ENCODE results near the gene FIG4.
"Not testable (repeated sequence)": the region's sequence is repeated elsewhere in the genome, so short reads cannot be mapped to it uniquely, and the experiment has no call there.

Gene FIG4

DNA sequence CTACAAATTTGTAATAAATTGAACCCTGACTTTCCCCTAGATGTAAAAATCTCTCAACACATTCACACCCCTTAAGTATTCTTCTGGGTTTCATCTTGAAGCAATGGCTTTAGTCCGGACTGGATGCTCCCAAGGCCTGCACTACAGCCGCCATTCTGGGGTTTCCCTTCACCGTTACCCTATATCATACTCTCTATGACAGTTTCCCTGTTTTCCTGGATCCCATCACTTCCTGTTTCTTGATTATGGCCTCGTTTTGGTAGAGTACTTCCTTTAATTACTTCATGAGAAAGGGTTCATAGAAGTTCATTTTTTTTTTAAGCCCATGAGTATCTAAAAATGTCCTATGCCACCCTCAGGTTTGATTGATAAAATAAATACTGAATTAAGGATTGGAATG lies 11.7 kb downstream of the FIG4 start:
- DNase-seq (ENCODE audit: low spot score): no peak

DNA sequence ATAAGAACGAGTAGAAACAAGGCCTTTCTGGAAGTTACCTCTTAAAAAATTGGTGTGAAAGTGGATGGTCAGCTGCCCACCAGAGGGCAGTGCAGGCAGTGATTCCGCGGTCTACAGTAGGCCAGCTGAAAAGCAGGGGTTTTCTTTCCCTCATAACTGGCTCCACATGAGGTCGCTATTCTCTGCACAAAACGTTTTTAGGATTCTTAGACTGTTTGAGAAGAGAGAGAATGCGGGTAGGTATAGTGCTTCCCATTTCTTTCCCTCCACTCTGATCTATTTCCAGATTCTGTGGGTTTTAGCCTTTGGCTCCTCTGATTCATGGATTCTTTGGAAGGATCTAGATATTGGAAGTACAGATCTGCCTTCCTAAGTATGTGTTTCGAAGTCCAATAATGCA lies 14.2 kb downstream of the FIG4 start:
- peak; percentile 86 for DNase-seq (ENCODE audit: low spot score)

DNA sequence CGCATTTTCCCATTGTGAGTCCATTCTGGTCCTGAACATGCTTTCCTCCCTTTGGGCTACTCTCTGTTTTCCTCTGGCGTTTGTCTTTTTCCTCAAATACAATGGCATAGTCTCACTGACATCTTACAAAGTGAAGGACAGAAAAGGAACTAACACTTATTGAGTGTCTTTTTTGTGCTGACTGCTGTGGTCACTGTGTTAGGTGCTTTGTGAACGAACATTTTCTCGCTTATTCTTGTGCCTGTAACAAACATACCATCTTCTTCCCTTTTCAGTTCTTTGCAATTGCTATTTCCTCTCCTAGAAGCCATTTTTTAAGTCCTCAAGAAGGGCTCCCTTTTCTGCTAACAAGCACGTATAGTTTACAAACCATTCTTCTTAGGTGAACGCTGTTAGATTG lies 15.4 kb downstream of the FIG4 start:
- no peak for DNase-seq (ENCODE audit: low spot score)

DNA sequence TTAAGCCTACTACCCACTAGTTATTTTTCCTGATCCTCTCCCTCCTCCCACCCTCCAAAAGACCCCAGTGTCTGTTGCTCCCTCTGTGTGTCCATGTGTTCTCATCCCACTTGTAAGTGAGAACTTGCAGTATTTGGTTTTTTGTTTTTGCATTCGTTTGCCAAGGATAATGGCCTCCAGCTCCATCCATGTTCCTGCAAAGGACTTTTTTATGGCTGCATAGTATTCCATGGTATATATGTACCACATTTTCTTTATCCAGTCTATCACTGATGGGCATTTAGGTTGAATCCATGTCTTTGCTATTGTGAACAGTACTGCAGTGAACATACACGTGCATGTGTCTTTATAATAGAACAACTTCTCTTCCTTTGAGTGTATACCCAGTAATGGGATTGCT lies 17.0 kb downstream of the FIG4 start:
- DNase-seq (ENCODE audit: low spot score): not testable (repeated sequence)

DNA sequence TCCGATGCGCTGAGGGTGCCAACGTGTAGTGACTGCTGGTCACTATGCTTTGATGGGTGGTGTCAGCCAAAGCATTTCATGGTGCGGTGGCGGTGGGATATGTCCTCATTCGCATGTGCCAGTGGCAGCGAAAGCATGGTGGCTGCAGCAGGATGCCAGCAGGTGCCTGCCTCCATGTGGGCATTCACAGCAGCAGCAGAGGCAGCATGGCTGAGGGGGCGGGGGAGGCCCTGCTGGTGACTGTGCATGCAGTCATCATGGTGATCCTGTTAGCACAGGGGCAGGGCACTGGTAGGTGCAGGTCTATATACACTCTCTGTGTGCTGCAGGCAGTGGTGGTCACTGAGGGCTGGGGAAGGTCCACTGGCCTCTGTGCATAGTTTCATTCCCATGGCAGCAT lies 22.0 kb downstream of the FIG4 start:
- DNase-seq (ENCODE audit: low spot score): peak; percentile 39

DNA sequence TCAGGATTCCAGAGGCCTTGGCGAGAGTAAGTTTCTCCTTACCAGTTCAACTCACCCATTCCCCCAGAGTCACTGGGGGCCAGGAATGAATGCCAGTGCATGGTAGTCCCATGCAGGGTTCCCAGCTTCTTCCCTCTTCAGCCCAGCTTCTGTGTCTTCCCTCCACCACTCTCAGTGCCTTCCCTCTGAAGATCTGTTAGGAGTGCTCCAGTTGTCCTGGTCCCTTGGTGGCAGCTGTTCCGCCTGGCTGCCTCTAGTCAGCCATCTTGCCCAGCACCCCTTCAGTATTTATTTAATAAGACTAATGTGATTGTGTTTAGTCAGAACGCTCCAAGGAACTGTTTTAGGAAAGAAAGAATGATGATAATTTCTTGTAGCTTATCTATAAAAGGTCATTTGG lies 23.1 kb downstream of the FIG4 start:
- no peak for DNase-seq (ENCODE audit: low spot score)

DNA sequence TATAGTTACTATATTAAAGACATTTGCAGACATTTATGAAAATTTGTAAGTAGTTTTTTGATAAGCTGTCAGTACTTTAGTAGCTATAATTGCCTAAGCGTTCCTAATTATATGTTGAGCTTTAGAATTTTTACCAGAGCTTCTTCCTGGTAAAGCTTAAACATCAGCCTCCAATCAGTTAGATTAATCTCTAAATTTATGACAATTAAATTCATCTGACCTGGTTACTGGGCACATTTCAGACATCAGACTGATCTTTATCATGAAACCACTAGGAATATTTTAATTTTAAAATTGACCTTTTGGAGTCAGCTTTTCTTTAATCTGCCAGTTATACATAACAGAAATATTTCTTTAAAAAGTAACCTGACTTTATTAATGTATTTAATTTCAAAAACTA lies 23.5 kb downstream of the FIG4 start:
- DNase-seq (ENCODE audit: low spot score): no peak

DNA sequence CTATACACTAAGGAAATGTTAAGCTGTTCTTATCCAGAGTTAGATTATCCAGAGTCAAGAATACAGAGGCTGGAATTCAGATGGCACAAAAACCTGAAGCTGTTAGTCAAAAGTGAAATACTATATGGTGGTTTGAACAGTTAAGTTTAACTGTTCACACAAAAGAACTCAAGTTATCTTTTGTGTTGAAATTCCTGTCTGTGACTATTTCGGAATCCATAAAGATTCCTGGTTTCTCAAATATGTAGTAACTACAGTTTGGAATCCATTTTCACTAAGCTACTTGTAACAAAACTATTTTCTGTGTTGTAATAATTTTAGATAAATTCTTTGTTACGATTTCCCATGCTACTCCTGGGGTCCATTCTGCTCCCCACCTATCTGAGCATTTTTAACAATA lies 24.5 kb downstream of the FIG4 start:
- DNase-seq (ENCODE audit: low spot score): no peak

DNA sequence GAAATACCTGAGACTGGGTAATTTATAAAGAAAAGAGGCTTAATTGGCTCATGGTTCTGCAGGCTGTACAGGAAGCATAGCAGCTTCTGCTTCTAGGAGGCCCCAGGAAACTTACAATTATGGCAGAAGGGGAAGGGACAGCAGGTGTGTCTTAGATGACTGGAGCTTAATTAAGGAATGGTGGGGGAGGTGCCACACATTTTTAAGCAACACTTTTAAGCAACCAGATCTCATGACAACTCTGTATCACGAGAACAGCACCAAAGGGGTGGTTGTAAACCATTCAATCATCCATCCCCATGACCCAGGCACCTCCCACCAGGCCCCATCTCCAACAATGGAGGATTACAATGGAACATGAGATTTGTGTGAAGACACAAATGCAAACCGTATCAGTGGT lies 26.9 kb downstream of the FIG4 start:
- no peak for DNase-seq (ENCODE audit: low spot score)

DNA sequence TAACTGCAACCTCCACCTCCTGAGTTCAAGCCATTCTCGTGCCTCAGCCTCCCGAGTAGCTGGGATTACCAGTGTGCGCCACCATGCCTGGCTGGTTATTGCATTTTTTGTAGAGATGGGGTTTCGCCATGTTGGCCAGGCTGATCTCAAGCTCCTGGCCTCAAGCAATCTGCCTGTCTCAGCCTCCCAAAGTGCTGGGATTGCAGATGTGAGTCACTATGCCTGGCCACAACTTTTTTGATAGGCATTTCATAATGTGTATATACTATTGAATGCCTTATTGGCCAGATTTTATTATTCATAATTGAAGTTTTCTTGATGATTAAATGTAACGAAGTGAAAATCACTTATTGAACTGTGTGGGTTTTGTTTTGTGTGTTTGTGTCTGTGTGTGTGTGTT lies 27.9 kb downstream of the FIG4 start:
- no peak for DNase-seq (ENCODE audit: low spot score)

DNA sequence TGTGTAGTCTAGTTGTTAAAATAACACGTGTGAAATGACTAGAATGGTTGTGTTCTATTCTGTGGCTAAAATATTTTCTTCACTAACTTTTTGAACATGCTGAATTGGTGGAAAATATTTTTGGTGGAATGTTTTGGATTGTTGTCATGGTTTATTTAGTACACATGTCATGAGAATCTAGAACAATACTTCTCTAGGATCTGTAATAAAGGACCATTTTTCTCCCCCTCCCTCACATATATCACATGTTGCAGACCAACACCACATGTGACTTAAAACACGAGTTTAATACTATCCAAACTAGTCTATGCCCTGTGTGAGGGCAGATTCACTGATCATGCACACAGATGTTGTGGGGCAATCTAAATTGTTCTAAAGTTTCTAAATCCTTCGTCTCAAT lies 29.2 kb downstream of the FIG4 start:
- DNase-seq (ENCODE audit: low spot score): no peak

DNA sequence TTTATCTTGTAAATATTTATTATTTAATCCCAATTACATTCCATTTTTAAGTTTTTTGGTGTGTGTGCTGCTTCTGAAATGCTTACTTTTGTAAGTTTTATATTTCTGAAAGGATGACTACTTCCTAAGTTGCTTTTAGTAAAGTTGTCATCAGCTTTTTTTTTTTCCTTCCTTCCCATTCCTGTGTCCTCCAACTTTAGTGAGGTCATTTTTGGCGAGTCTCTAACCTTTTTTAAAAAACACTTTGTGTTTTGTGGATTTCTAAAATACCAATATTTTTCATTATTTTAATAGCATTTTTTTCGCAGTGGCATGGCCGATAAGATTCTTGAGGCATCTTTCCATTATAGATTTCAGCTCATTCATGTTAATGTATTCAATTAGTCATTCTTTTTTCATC lies 30.9 kb downstream of the FIG4 start:
- no peak for DNase-seq (ENCODE audit: low spot score)

DNA sequence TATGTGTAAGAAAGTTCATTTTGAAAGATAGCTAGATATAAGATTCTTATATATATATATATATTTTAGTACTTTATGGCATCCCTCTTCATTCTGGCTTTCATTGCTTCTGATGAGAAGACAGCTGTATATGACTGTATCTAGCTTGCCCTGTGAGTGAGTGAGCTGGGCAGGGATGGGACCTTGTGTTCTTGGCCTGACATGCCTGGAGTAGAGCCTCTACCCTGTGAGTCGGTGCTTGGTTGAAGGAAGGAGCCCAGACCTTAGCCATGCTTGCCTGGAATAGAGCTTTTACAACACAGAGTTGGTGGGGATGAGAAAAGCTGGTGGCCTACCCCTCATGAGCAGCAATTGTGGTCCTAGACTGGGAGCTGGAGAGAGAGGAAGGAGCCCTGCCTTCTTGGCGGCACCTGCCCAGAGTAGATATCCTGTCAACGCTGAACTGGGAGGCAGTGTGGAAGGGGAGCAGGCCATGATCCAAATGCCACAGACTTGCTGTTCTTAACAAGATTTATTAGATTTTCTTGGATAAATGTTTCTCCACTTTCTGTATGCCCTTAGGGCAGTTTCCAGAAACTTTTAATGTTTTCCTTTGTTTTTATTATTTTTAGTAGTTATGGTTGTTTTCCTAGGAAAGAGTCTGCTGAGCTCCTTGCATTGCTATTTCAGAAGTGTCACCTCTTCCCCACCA lies 31.6 kb downstream of the FIG4 start:
- DNase-seq (ENCODE audit: low spot score): no peak

DNA sequence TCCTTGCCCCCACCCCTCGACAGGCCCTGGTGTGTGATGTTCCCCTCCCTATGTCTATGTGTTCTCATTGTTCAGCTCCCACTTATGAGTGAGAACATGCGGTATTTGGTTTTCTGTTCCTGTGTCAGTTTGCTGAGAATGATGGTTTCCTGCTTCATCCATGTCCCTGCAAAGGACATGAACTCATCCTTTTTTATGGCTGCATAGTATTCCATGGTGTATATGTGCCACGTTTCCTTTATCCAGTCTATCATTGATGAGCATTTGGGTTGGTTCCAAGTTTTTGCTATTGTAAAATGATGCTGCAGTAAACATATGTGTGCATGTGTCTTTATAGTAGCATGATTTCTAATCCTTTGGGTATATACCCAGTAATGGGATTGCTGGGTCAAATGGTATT lies 34.2 kb downstream of the FIG4 start:
- not testable (repeated sequence) for DNase-seq (ENCODE audit: low spot score)

DNA sequence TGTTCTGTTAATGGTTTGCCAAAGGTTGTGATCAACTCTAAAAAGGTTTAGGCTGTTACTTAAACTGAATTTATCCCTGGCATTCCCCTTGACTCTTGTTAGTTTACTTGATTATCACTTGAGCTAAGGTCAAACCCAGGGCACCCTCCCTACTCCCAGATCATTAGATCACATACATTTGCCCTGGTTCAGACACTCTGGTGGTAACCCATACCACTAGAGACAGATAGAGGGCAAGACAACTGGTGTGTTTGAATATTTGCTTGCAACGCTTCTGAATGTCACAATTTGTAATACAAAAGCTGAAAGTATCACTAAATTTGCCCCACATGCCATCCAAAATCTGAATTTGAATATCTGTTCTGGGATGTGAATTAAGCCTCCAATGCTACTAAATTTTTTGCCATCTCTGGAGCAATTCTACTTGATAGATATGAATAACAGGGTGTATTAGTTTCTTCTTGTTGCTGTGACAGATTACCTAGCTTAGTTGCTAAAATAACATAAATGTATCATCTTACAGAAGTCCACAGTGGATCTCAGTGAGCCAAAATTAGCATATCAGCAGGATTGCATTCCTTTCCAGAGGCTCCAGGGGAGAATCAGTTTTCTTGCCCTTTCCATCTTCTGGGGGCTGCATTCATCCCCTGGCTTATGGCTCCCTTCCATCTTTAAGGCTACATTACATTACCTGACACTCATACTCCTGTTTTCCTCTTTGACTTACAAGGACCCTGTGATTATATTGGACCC lies 45.4 kb downstream of the FIG4 start:
- no peak for DNase-seq (ENCODE audit: low spot score)

DNA sequence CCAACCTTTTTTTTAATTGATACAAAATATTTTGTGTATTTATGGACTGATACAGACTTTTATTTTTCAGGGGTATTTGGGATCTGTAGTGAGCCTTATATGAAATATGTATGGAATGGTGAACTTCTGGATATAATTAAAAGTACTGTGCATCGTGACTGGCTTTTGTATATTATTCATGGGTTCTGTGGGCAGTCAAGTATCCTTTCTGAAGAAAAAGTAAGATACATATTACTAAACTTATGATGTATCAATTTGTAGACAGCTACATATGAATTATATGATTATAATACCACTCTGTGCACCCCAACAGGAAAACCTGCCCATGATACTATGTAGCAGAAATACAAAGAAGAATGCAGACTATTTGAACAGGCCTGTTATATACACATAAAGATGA lies 47.2 kb downstream of the FIG4 start:
- no peak for DNase-seq (ENCODE audit: low spot score)

DNA sequence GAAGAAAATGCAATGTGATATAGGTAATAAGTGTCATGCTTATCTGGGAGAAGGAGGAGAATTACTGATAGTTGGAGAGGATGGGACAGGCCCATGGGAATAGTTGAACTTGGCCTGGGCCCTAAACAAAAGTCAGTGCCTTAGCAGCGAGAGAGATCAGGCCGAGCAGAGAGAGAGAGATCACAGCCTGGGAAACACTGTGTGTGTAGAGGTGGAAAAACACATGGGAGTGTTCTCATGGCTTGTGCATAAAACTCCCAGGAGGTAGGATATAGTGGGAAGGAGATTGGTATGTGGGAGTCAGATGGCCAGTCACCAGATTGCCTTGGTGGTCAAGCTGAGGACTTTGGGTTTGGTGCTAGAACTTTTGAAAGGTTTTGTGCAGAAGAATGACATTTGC lies 47.6 kb downstream of the FIG4 start:
- no peak for DNase-seq (ENCODE audit: low spot score)

DNA sequence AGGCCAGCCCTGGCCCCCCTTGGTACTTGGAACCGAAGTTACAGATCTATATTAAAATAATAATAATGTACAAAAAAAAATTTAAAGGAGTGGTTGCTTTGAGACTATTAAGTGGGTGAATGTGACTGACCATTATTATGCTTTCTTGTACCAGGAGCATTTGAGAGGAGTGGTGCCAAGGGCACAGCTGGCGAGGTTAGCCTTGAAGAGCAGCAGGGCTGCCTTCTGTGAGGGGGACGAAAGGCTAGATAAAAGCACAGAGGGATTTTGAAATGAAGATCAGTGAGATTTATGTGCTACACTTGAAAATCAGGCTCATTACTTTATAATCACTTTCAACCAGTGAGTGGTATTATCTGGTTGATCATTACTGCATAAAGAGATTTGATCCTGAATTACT lies 48.6 kb downstream of the FIG4 start:
- no peak for DNase-seq (ENCODE audit: low spot score)

DNA sequence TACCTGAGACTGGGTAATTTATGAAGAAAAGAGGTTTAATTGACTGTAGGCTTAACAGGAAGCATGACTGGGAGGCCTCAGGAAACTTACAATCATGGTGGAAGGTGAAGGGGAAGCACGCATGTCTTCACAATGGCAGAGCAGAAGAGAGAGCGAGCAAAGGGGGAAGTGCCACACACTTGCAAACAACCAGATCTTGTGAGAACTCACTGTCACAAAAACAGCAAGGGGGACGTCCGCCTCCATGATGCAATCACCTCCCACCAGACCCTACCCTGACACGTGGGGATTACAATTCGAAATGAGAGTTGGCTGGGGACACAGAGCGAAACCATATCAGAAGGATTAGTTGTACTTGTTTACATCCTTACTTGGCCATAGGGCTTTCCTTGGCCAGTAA lies 49.7 kb downstream of the FIG4 start:
- DNase-seq (ENCODE audit: low spot score): no peak

DNA sequence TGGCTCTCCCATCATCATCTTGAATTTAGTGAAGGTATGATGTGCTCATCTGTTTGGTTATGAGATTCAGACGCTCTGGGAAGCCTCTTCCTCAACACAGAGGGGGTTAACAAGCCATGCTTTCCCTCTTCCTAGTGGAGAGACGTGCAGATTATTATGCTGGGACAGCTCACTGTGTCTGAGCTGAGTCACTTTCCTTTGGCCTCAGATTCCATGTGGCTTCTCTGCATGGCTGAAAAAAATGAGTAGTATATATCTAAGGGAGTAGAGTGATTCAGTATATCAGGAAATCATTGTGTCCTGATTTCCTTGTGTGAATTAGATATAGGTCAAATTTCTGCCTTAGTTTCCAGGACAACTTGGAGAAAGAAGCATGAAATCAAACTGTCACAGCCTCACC lies 52.6 kb downstream of the FIG4 start:
- DNase-seq (ENCODE audit: low spot score): peak; percentile 88

DNA sequence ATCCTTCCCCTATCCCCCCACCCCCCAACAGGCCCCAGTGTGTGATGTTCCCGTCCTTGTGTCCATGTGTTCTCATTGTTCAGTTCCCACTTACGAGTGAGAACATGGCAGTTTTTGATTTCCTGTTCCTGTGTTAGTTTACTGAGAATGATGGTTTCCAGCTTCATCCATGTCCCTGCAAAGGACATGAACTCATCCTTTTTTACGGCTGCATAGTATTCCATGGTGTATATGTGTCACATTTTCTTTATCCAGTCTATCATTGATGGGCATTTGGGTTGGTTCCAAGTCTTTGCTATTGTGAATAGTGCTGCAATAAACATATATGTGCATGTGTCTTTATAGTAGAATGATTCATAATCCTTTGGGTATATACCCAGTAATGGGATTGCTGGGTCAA lies 53.7 kb downstream of the FIG4 start:
- not testable (repeated sequence) for DNase-seq (ENCODE audit: low spot score)

DNA sequence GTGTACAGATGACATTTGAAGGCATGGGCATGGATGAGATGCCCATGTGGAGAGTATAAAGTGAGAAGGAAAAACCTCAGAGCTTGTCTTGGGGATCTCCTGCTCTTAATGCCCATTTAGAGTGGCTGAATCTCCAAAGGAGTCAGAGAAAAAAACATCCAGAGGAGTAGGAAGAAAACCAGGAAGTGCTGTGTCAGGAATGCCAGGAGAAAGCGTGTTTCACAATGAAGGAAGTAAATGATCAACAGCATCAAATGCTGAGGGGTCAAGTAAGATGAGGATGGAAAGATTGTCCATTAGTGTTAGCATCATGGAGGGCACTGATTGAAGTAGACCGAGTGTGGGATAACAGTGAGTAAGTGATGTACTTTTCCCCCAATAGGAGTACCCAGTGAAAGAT lies 56.1 kb downstream of the FIG4 start:
- DNase-seq (ENCODE audit: low spot score): peak; percentile 60

DNA sequence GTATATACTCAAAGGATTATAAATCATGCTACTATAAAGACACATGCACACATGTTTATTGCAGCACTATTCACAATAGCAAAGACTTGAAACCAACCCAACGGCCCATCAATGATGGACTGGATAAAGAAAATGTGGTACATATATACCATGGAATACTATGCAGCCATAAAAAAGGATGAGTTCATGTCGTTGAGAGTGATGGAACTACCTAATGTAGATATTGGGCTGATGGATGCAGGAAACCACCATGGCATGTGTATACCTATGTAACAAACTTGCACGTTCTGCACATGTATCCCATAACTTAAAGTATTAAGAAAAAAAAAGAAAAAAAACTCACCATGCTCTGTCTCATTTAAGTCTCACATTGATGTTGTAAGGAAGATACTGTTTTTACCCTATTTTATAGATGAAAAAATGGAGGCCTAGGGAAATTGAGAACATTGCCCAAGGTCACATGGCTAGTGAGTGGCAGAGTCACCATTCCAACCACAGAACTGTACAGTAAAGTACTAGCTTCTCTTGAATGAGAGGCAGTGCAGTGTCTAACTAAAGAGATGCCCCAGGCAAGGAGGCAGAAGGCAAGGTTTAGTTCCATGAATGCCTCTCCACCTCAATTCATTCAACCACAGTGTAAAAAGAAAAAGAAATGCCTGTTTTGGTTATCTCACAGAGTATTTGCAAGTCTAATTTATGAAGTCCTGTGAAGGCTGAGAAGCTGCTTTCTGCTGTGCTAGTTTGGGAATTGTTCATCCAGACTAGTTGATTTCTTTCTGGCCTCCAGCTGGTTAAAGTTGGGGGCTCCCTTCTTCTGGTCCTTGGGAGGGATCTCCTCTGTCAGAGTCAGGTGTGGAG lies 68.2 kb downstream of the FIG4 start:
- no peak for DNase-seq (ENCODE audit: low spot score)

Measured in kidney tubule cell (primary cell).